CD4-positive, CD25-positive, alpha-beta regulatory T cell (primary cell): ENCODE data around the gene BIK. TPM values are rescaled to one million over a fixed set of nuclear protein-coding genes. Genes with fewer than 3 reads are reported as not detected.
A peak's percentile ranks its signal among the peaks of the same experiment; 100 is the strongest.

Experiments
- ATAC-seq, 2 donors: fragments of 150-1000 bp; cut with Tn5 transposase; one replicate each; pipeline ENCODE4 v1.10.0; 2021; ENCODE audit warnings: low read depth in 2 of 2, moderate number of reproducible peaks in 2 of 2, moderate library complexity in 1 of 2
- DNase-seq, 3 donors: peaks; one replicate each; pipeline versions ENCODE4 v3.0.0 to v3.0.0-alpha.2; 2012 to 2022; ENCODE audit warnings: mixed read lengths in 1 of 3
- H3K27ac ChIP-seq: one replicate; pipeline ENCODE4 v1.7.0; 2013; ENCODE audit warnings: mild to moderate bottlenecking, low read length; ENCODE audit not compliant: insufficient read depth, poor library complexity, severe bottlenecking
- H3K27me3 ChIP-seq: one replicate; pipeline ENCODE4 v1.7.0; 2013; ENCODE audit warnings: low read length; ENCODE audit not compliant: control insufficient read depth, insufficient read depth
- H3K36me3 ChIP-seq: one replicate; pipeline ENCODE4 v1.7.0; 2013; ENCODE audit warnings: mild to moderate bottlenecking, low read length, moderate library complexity; ENCODE audit not compliant: control insufficient read depth, insufficient read depth
- H3K4me1 ChIP-seq: 2 replicates; pipeline ENCODE4 v1.7.0; 2013; ENCODE audit warnings: mild to moderate bottlenecking, low read length; ENCODE audit not compliant: insufficient read depth, control insufficient read depth, poor library complexity, severe bottlenecking
- H3K4me3 ChIP-seq: one replicate; pipeline ENCODE4 v1.7.0; 2013; ENCODE audit warnings: low read depth, mild to moderate bottlenecking, low read length, moderate library complexity
- H3K9me3 ChIP-seq, 2 experiments: 1 replicate in 1 of 2; 2 replicates in 1 of 2; pipeline ENCODE4 v1.7.0; 2013; ENCODE audit warnings: low read length in 2 of 2, mild to moderate bottlenecking in 1 of 2, moderate library complexity in 1 of 2; ENCODE audit not compliant: control insufficient read depth in 2 of 2
- H3K27ac Mint-ChIP-seq, 3 donors: one replicate each; pipeline ENCODE4 v1.8.0; 2020 to 2022; ENCODE audit warnings: mild to moderate bottlenecking in 3 of 3, mixed read lengths in 3 of 3, moderate library complexity in 2 of 3
- H3K27me3 Mint-ChIP-seq: one replicate; pipeline ENCODE4 v1.8.0; 2022; ENCODE audit warnings: mild to moderate bottlenecking, mixed read lengths
- H3K36me3 Mint-ChIP-seq: one replicate; pipeline ENCODE4 v1.8.0; 2020; ENCODE audit warnings: mixed read lengths
- H3K4me1 Mint-ChIP-seq, 4 donors: one replicate each; pipeline ENCODE4 v1.8.0; 2020 to 2022; ENCODE audit warnings: mixed read lengths in 4 of 4, mild to moderate bottlenecking in 1 of 4
- H3K4me3 Mint-ChIP-seq, 4 donors: one replicate each; pipeline ENCODE4 v1.8.0; 2020 to 2022; ENCODE audit warnings: mild to moderate bottlenecking in 4 of 4, mixed read lengths in 4 of 4, moderate library complexity in 3 of 4
- H3K9me3 Mint-ChIP-seq, 7 donors: one replicate each; pipeline ENCODE4 v1.8.0; 2020 to 2022; ENCODE audit warnings: mixed read lengths in 7 of 7, mild to moderate bottlenecking in 3 of 7, moderate library complexity in 2 of 7
- polyA plus RNA-seq, 4 donors: library from polyadenylated mRNA; unstranded; fragments of 300-500 nt; fragmentation: Illumina TruSeq; gene quantifications; one replicate each; pipeline ENCODE4 v1.2.3, GENCODE V29; 2021
- total RNA-seq: library from RNA; stranded (reverse); gene quantifications from one replicate; pipeline ENCODE4 v1.2.3, GENCODE V29; 2022

The BIK gene
- total and polyA plus RNA-seq, 5 donors from 2014 or later = 1.7 to 10.0 (median 6.4) TPM

DNA sequence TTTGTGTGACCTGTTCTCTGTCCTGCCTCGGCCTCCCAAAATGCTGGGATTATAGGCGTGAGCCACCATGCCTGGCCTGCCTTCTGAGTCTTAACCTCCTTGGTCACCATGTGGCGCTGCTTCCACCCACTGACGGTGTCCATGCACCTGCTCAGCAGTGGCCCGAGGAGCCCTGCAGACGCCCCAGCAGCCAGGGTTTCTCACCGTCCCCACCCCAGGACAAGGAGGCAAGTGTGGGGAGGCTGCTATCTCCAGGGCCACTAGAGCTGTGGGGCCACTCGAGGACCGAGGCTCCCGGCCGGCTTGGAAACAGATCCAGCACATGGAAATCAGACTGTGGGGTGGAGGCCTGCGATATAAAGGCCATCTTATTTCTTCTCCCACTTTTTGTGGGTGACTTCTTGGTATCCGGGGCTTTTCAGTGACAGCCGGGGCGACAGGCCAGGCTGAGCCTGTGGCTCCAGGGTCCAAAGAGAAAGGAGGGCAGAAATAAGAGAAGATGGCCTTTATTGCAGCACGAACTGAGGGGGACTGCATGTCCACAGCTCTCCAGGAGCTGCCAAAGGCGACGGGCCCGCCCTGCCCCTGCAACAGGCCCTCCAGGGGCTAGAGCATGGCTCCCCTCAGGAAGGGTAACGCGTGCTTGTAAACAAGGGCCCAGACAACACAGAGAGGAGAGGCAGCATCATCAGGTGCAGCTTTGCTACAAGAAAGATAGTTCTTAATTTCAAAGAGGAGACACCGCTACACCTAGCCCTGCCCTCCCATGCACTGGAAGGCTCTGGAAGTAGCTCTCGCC is 55.8 kb downstream of the BIK start:
- peaks cover 3% of the 10 kb centered on the region for H3K4me1 ChIP-seq
- Mint-ChIP-seq H3K4me3 (no peak overlapping the region), H3K9me3 (no peaks in the 10 kb centered on the region), H3K4me1 (peaks cover 0 to 10% (median 0%) of the 10 kb centered on the region in 4 donors), H3K36me3 (peaks cover 4% of the 10 kb centered on the region), H3K27me3 (no peaks in the 10 kb centered on the region), H3K27ac (peak overlapping the region in 2 of 3 donors; percentile 43 to 51)
- DNase-seq (no peak), ATAC-seq (no peak)
- no peak overlapping the region for H3K27ac ChIP-seq
- H3K4me3 ChIP-seq = no peak overlapping the region
- no peaks in the 10 kb centered on the region for H3K9me3 ChIP-seq
- H3K36me3 ChIP-seq = peaks cover 12% of the 10 kb centered on the region
- no peaks in the 10 kb centered on the region for H3K27me3 ChIP-seq

GRCh38 chr22:43167001-43167589 is 56.5 kb downstream of the BIK start:
- no peaks in the 10 kb centered on the region for H3K27me3 ChIP-seq
- no peak overlapping the region for H3K4me3 ChIP-seq
- ATAC-seq = no peak
- no peaks in the 10 kb centered on the region for H3K9me3 ChIP-seq
- no peaks in the 10 kb centered on the region for H3K9me3 Mint-ChIP-seq
- no peaks in the 10 kb centered on the region for H3K27me3 Mint-ChIP-seq
- no peak overlapping the region for H3K27ac Mint-ChIP-seq
- no peak overlapping the region for H3K27ac ChIP-seq
- H3K4me3 Mint-ChIP-seq = no peak overlapping the region
- DNase-seq = no peak
- peaks cover 3% of the 10 kb centered on the region for H3K4me1 ChIP-seq
- peaks cover 0 to 10% (median 0%) of the 10 kb centered on the region in 4 donors for H3K4me1 Mint-ChIP-seq
- peaks cover 4% of the 10 kb centered on the region for H3K36me3 Mint-ChIP-seq
- H3K36me3 ChIP-seq = peaks cover 16% of the 10 kb centered on the region

GRCh38 chr22:43168471-43169309 is 58.1 kb downstream of the BIK start:
- Mint-ChIP-seq H3K4me3 (no peak overlapping the region), H3K27me3 (no peaks in the 10 kb centered on the region), H3K9me3 (no peaks in the 10 kb centered on the region), H3K27ac (no peak overlapping the region), H3K36me3 (peaks cover 11% of the 10 kb centered on the region), H3K4me1 (peaks cover 0 to 10% (median 0%) of the 10 kb centered on the region in 4 donors)
- ATAC-seq = no peak
- peaks cover 3% of the 10 kb centered on the region for H3K4me1 ChIP-seq
- no peak overlapping the region for H3K27ac ChIP-seq
- DNase-seq = no peak
- H3K4me3 ChIP-seq = no peak overlapping the region
- peaks cover 12% of the 10 kb centered on the region for H3K36me3 ChIP-seq
- H3K9me3 ChIP-seq = no peaks in the 10 kb centered on the region
- H3K27me3 ChIP-seq = no peaks in the 10 kb centered on the region

DNA sequence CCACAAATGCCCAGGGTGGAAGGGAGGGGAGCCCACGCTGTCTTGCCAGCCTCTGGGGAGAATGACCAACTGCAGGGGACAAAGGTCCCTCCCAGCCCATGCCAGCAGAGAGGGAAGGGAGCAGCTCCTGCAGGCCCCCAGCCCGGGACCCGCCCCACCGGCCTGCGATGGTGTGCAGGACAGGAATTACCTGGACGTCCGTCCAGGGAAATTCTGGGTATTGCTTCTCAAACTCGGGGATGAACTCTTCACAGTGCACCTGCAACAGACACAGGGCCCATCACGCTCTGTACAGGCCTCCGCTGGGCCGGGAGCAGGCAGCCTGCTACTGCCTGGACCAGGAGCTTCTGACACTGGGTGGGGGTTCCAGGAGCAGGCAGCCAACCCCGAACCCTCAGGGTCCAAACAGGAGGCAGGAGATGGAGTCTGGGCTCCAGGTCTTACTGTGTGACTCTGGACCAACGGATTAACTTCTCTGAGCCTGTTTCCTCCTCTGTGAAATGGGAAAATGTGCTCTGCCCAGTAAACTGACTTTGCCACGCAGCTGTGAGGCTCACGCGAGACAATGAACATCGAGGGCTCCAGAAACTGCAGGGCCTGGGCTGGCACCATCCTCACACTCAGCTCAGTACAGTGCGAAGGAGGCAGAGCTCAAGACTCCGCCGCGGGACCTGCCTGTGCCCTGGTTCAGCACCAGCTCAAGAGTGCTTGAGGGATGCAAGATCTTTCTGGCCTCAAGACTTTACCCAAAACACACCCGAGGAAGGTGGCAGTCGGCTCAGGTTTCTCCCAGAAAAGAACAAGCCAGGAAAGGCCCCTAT is 59.0 kb downstream of the BIK start:
- ATAC-seq (no peak), DNase-seq (no peak)
- Histone ChIP-seq H3K27ac (no peak overlapping the region), H3K27me3 (no peaks in the 10 kb centered on the region), H3K9me3 (no peaks in the 10 kb centered on the region), H3K4me3 (no peak overlapping the region), H3K36me3 (peaks cover 19% of the 10 kb centered on the region), H3K4me1 (peaks cover 3% of the 10 kb centered on the region)
- Mint-ChIP-seq H3K36me3 (peaks cover 11% of the 10 kb centered on the region), H3K4me3 (no peak overlapping the region), H3K4me1 (peaks cover 0 to 2% (median 0%) of the 10 kb centered on the region in 4 donors), H3K27ac (no peak overlapping the region), H3K9me3 (no peaks in the 10 kb centered on the region), H3K27me3 (no peaks in the 10 kb centered on the region)

DNA sequence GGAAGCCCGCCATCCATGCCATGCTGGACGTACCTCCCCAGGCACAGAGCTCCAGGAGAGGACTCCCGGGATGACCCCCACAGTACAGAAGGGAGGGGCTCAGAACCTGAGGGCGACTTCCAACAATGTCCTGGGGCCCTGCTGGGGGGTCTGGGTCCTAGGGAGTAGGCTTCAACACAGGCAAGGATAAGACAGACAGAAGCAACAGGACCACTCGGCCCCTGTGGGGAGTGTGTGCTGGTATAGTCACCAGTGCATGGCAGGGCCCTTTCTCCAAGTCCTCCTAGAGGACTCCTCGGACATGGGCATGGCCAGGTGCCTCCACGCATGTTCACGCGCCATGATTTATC is 59.6 kb downstream of the BIK start:
- Mint-ChIP-seq H3K27ac (no peak overlapping the region), H3K4me3 (no peak overlapping the region), H3K9me3 (no peaks in the 10 kb centered on the region), H3K36me3 (peaks cover 11% of the 10 kb centered on the region), H3K27me3 (no peaks in the 10 kb centered on the region), H3K4me1 (no peaks in the 10 kb centered on the region)
- H3K4me1 ChIP-seq = peaks cover 3% of the 10 kb centered on the region
- H3K9me3 ChIP-seq = no peaks in the 10 kb centered on the region
- ATAC-seq = no peak
- no peak overlapping the region for H3K27ac ChIP-seq
- no peak overlapping the region for H3K4me3 ChIP-seq
- no peaks in the 10 kb centered on the region for H3K27me3 ChIP-seq
- H3K36me3 ChIP-seq = peaks cover 19% of the 10 kb centered on the region
- no peak for DNase-seq

- peaks cover 11% of the 10 kb centered on the region for H3K36me3 Mint-ChIP-seq
- DNase-seq (no peak), ATAC-seq (no peak)
- H3K4me1 Mint-ChIP-seq = no peaks in the 10 kb centered on the region
- Histone ChIP-seq H3K4me1 (peaks cover 3% of the 10 kb centered on the region), H3K27me3 (no peaks in the 10 kb centered on the region), H3K9me3 (no peaks in the 10 kb centered on the region), H3K36me3 (peaks cover 19% of the 10 kb centered on the region), H3K27ac (no peak overlapping the region), H3K4me3 (no peak overlapping the region)
- H3K4me3 Mint-ChIP-seq = no peak overlapping the region
- H3K27ac Mint-ChIP-seq = no peak overlapping the region
- no peaks in the 10 kb centered on the region for H3K27me3 Mint-ChIP-seq
- no peaks in the 10 kb centered on the region for H3K9me3 Mint-ChIP-seq
Measured at GRCh38 chr22:43171019-43171491, 60.5 kb downstream of the BIK start.

GRCh38 chr22:43171607-43172006 is 61.1 kb downstream of the BIK start:
- Mint-ChIP-seq H3K27ac (no peak overlapping the region), H3K9me3 (no peaks in the 10 kb centered on the region), H3K27me3 (no peaks in the 10 kb centered on the region), H3K4me1 (no peaks in the 10 kb centered on the region), H3K36me3 (peaks cover 11% of the 10 kb centered on the region), H3K4me3 (no peak overlapping the region)
- ATAC-seq = no peak
- no peak overlapping the region for H3K27ac ChIP-seq
- peaks cover 3% of the 10 kb centered on the region for H3K4me1 ChIP-seq
- H3K4me3 ChIP-seq = no peak overlapping the region
- peaks cover 19% of the 10 kb centered on the region for H3K36me3 ChIP-seq
- no peak for DNase-seq
- H3K9me3 ChIP-seq = no peaks in the 10 kb centered on the region
- H3K27me3 ChIP-seq = no peaks in the 10 kb centered on the region
